HG03135 (cell line): Measurements from ENCODE around the gene IARS2.
"Not testable (repeated sequence)": the region's sequence is repeated elsewhere in the genome, so short reads cannot be mapped to it uniquely, and the experiment has no call there.

Experiments used
- ATAC-seq: cut with Tn5 transposase; IDR thresholded peaks from one replicate; pipeline ENCODE4 v1.9.1; 2021; ENCODE audit warnings: mild to moderate bottlenecking, moderate library complexity; ENCODE audit not compliant: unreplicated experiment

Gene IARS2

GRCh38 chr1:220112600-220112999 is 18.7 kb downstream of the IARS2 start:
- ATAC-seq = not testable (repeated sequence)

DNA sequence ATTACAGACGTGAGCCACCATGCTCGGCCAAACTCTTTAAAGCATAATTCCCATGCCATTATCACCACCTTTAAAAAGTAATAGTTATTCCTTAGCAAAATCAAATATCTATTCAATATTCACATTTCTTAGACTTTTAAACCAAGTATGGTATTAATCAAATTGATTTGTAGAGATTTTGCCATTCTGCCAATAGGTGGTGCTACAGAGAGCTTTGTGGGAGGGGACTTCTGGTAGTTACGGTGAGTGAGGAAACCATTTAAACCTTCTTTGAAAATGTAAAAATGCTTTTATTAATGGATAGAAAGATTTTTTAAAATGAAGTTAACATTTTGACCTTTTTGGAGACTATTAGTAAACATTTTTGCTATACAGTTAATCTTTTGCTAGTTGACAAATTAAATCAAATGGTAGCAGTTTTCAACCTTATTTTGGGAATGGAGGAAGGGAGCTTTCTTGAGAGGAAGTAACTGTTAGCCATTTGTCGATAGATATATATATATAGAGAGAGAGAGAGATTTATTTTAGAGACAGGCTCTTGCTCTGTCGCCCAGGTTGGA is 19.3 kb downstream of the IARS2 start:
- ATAC-seq = peak; percentile 63

DNA sequence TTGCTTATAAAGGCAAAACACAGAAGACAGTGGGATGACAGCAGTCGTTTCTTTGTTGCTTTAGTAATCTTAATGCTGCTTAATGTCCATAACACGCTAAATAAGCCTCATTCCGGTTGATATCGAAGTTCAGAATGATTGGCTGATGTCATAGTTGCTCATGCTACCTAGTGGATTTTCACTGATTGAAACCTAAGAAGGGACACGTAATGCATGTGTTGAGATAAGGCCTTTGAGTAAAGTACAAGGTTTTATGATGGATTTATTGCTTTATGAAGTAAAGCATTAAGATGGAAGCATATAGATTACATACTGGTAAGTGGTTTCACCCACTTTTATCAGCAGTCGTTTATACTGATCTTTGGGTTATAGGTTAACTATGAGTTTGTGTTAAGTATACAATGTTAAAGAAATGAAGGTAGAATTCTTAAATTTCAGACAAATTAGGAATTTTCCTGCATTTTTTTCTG is 25.1 kb downstream of the IARS2 start:
- no peak for ATAC-seq

GRCh38 chr1:220121791-220122530 is 28.0 kb downstream of the IARS2 start:
- no peak for ATAC-seq

GRCh38 chr1:220123066-220123465 is 29.1 kb downstream of the IARS2 start:
- no peak for ATAC-seq

DNA sequence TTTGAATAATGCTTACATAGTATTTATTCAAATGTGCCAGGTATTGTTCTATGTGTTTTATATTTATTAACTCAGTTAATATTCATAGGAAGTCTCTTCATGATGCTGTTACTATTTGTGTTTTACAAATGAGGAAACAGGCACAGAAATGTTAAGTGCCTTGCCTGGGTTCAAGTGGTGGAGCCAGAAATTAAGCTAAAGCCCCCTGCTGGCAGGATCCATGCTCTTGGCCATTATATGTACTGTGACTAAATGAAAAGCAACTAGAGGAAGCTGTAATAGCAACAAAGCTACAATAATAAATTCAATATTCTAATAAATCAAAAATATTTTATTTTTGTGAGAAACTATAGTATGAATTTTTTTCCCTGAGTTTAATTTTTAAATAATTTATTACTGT is 30.0 kb downstream of the IARS2 start:
- no peak for ATAC-seq

DNA sequence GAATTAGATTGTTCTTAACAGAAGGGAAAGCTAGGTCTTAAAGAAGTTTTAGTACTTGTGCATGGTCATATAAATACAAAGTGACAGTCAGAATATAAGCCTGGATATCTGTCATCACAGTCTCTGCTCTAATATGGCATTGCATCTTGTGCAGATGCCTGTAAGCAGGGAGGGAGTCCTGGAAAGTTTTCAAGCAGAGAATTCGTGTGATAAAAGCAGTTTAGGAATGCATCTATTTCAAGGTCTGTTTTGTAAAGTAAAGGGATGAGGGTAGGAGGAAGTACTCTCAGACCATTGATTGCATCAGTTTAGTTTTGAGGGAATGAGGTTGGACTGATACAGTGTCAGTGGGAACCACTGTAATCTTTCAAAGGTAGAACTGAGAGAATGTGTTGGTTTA is 30.6 kb downstream of the IARS2 start:
- no peak for ATAC-seq

DNA sequence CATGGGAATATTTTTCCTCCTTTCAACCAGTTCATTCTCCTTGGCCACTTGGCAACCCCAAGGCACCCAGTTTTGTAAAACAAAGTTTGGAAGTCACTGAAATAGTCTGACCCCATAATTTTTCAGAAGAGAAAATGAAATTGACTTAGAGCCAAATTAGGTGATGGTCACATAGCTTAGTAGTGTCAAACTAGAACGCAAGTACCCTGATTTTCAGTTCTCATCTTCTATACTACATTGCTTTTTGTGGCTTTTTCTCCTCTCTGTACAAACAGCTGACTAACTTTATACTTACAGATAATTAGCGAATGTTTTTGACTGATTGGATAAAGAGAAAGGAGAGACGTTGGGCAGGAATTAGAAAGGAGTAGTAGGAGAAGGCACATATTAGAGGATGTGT is 33.1 kb downstream of the IARS2 start:
- no peak for ATAC-seq

DNA sequence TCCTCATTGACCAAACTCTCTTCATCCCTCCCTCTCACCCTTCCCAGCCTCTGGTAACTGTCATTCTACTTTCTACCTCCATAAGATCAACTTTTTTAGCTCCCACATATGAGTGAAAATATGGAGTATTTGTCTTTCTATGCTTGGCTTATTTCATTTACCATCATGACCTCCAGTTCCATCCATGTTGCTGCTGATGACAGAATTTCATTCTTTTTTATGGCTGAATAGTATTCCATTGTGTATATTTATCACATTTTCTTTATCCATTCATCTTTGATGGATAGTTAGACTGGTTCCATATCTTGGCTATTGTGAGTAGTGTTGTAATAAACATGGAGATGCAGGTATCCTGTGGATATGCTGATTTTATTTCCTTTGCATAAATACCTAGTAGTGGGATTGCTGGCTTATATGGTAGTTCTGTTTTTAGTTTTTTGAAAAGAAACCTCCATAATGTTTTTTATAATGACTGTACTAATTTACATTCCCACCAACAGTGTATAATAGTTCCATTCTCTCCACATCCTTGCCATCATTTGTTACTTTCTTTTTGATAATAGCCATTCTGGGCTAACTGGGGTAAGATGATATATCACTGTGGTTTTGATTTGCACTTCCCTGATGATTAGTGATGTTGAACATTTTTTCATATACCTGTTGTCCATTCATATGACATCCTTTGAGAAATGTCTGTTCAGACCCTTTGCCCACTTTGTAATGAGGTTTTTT is 35.7 kb downstream of the IARS2 start:
- no peak for ATAC-seq

- no peak for ATAC-seq
Observed at GRCh38 chr1:220135755-220136154, 41.8 kb downstream of the IARS2 start.

- ATAC-seq = peak; percentile 74
Observed at GRCh38 chr1:220137019-220137786, 43.3 kb downstream of the IARS2 start.

DNA sequence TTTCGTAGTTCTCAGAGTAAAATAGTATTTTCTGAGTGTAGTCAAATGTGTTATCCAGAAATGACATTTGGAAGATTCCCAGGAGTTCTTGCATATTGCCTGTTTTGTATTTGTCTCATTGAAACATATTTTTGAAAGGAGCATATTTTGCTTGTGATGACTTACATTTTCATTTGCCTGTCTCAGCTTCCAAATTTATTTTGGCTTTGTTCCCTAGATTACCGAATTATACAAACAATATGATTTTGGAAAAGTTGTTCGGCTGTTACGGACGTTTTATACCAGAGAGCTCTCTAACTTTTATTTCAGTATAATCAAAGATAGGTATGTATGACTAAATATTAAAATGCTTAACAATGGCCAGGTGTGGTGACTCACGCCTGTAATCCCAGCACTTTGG is 46.0 kb downstream of the IARS2 start:
- ATAC-seq = no peak

- ATAC-seq = no peak
Observed at GRCh38 chr1:220144051-220144450, 50.1 kb downstream of the IARS2 start.

GRCh38 chr1:220149742-220150141 is 55.8 kb downstream of the IARS2 start:
- ATAC-seq = no peak

GRCh38 chr1:220151454-220151853 is 57.5 kb downstream of the IARS2 start:
- no peak for ATAC-seq

GRCh38 chr1:220153147-220153546 is 59.2 kb downstream of the IARS2 start:
- ATAC-seq = no peak

DNA sequence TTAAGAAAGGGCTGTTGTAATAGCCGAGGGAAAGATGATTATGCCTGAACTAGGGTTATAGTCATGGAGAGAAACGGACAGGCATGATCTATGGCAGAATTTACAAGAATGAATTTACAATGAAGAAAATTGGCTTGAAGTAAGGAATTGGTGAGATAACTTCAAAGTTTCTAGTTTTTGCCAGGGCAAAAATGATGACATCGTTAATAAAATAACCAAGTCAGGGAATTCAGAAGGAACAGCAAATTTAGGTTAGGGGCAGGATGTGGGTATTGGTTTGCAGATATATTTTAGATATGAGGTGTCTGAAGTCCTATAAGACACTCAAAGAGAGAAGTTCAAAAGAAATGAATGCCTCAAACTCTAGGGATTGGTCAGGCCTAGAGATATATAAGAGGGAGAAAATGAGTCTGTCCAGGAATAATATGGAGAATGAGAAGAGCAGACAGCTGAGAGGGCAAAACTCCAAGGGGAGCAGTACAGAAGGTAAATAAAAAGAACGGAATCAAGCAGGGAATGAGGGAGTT is 62.8 kb downstream of the IARS2 start:
- no peak for ATAC-seq

- no peak for ATAC-seq
Observed at GRCh38 chr1:220157738-220158137, 63.8 kb downstream of the IARS2 start.

DNA sequence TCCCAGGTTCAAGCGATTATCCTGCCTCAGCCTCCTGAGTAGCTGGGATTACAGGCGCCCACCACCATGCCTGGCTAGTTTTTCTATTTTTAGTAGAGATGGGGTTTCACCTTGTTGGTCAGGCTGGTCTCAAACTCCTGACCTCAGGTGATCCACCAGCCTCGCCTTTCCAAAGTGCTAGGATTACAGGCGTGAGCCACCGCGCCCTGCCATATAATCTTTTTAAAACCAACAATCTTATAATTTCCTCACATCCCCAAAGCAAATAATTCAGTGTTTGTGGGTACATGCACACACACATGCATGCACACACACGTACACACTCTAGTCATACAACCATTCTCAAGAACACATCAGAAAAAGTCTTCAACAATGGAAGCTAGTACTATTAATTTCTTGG is 64.6 kb downstream of the IARS2 start:
- ATAC-seq = not testable (repeated sequence)

GRCh38 chr1:220159041-220159440 is 65.1 kb downstream of the IARS2 start:
- ATAC-seq = no peak

GRCh38 chr1:220160027-220160426 is 66.1 kb downstream of the IARS2 start:
- no peak for ATAC-seq
